Coronary artery (tissue), 2 donors: ENCODE data around the gene OR8S1.
"Not testable (repeated sequence)": the region's sequence is repeated elsewhere in the genome, so short reads cannot be mapped to it uniquely, and the experiment has no call there.

Experiments
- DNase-seq: peaks from one replicate; pipeline ENCODE4 v3.0.0-alpha.2; 2017; ENCODE audit warnings: low spot score
- H3K27ac ChIP-seq, 2 donors: fragments of 200-600 bp; sonication (generic); one replicate each; pipeline ENCODE4 v1.5.1; 2016 to 2019
- H3K4me3 ChIP-seq: fragments of 200-600 bp; sonication (generic); 2 replicates; pipeline ENCODE4 v1.5.1; 2016; ENCODE audit warnings: mild to moderate bottlenecking, moderate library complexity
- TF ChIP-seq, protein P1 (sequence below): fragments of 200-600 bp; sonication (generic); IDR thresholded peaks from one replicate; pipeline ENCODE4 v1.5.1; 2019; ENCODE audit warnings: antibody characterized with exemption

Gene OR8S1, protein sequence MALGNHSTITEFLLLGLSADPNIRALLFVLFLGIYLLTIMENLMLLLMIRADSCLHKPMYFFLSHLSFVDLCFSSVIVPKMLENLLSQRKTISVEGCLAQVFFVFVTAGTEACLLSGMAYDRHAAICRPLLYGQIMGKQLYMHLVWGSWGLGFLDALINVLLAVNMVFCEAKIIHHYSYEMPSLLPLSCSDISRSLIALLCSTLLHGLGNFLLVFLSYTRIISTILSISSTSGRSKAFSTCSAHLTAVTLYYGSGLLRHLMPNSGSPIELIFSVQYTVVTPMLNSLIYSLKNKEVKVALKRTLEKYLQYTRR

DNA sequence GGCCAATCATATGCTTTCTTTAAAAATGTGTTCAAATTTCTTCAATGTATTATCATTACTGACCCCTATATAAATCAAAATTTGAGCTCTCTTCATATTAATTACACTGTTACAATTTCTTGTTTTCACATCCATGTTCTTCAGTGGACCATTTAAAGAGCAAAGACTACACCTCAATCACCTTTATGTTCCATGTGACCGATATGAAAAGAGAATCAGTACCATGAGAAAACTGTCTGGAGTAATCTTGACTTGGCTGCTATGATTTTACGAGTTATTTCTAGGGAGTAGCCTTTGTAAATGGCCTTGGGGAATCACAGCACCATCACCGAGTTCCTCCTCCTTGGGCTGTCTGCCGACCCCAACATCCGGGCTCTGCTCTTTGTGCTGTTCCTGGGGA is at the start of gene OR8S1:
Gene OR8S1, plus strand, starts transcription at position 301 of the 400 bp plus-strand sequence. Its CDS starts 0 bp downstream, at position 301.
- TF ChIP-seq, protein P1, sequence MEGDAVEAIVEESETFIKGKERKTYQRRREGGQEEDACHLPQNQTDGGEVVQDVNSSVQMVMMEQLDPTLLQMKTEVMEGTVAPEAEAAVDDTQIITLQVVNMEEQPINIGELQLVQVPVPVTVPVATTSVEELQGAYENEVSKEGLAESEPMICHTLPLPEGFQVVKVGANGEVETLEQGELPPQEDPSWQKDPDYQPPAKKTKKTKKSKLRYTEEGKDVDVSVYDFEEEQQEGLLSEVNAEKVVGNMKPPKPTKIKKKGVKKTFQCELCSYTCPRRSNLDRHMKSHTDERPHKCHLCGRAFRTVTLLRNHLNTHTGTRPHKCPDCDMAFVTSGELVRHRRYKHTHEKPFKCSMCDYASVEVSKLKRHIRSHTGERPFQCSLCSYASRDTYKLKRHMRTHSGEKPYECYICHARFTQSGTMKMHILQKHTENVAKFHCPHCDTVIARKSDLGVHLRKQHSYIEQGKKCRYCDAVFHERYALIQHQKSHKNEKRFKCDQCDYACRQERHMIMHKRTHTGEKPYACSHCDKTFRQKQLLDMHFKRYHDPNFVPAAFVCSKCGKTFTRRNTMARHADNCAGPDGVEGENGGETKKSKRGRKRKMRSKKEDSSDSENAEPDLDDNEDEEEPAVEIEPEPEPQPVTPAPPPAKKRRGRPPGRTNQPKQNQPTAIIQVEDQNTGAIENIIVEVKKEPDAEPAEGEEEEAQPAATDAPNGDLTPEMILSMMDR: no peak
- H3K4me3 ChIP-seq: no peak within 1 kb of the TSS
- H3K27ac ChIP-seq: no peak within 1 kb of the TSS
- no peak for DNase-seq

DNA sequence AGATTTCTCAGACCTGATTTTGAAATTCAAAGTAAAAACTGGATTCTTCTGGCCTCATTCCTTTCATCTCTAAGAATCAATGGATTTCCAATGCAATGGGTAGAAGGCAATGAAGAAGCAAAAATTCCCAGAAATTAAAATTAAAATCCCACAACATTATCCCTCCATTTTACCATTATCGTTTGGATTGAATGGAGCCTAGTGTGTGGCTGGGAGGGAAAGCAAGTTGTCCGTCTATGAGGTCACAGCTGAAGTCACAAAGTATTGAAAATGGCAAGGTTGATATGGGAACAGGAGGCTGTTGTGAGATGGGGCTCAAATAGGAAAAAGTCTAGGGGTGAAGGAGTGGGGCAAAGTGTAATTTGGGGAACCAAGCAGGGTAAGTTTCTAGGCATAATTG is 43.2 kb upstream of the OR8S1 start, which contains the start of gene C12orf54:
Gene C12orf54, plus strand, starts transcription at position 301 of the 400 bp plus-strand sequence. CDS start 799 bp downstream, outside the sequence.
- Histone ChIP-seq H3K4me3 (no peak within 1 kb of the TSS), H3K27ac (no peak within 1 kb of the TSS)
- DNase-seq: no peak
- TF ChIP-seq, protein P1: no peak

- TF ChIP-seq, protein P1: no peak
- no peak for DNase-seq
- Histone ChIP-seq H3K4me3 (no peak overlapping the region), H3K27ac (no peak overlapping the region)
These were observed 42.5 kb upstream of the OR8S1 start for GRCh38 chr12:48482930-48483329.

DNA sequence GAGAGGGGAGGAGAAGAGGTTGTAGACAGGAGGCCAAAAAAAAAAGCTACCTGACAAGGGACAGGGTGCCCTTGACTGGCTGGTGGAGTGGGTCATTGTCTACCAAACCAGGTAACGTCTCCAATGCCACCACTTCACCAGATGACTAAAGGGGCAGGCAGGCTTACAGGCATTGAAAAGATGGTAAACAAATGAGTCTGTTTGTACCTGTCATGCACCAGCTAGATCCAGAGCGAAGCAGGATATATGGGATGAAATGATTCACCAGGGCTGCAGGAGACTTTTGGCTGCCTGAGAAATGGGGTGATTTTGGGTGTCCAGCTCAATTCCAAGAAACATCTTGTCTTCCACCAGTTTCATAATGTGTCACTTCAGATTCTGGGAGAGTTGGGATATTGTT is 39.2 kb upstream of the OR8S1 start:
- no peak for DNase-seq
- Histone ChIP-seq H3K27ac (no peak overlapping the region), H3K4me3 (no peak overlapping the region)
- TF ChIP-seq, protein P1: no peak

DNA sequence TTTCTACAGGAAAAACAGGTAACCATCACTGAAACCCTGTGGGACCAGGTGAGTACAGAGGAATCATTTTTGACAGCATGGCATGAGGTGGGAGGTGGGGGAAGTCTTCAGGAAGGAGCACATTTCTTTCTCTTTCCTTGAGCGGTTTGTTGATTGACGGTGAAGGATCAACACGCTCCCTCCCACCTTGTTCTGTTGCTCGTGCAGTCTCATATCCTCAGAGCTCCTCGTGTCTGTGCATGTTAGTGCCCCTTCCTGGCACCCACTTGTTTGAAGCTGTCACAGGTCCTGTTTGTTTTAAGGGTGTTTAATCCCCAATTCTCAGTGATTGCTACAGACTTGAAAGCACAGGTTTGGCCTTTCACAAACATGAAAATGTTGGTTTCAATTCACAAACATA is 38.8 kb upstream of the OR8S1 start:
- no peak for DNase-seq
- TF ChIP-seq, protein P1: no peak
- Histone ChIP-seq H3K4me3 (no peak overlapping the region), H3K27ac (no peak overlapping the region)

- DNase-seq: no peak
These were observed 36.4 kb upstream of the OR8S1 start for GRCh38 chr12:48489012-48489411.

DNA sequence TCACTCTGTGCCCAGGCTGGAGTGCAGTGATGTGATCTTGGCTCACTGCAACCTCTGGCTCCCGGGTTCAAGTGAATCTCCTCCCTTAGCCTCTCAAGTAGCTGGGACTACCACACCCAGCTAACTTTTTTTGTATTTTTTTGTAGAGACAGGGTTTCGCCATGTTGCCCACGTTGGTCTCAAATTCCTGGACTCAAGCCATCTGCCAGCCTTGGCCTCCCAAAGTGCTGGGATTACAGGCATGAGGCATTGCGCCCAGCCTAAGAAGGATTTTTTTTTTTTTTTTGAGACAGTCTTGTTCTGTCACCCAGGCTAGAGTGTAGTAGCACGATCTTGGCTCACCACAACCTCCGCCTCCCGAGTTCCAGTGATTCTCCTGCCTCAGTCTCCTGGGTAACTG is 36.0 kb upstream of the OR8S1 start:
- H3K4me3 ChIP-seq, DNase-seq, H3K27ac ChIP-seq: not testable (repeated sequence)

More at GRCh38 chr12:48489012-48489411, 36.4 kb upstream of the OR8S1 start:
- Histone ChIP-seq H3K27ac (no peak overlapping the region), H3K4me3 (no peak overlapping the region)
- TF ChIP-seq, protein P1: no peak

GRCh38 chr12:48500281-48500680 is 25.2 kb upstream of the OR8S1 start:
- not testable (repeated sequence) for H3K27ac ChIP-seq, H3K4me3 ChIP-seq, DNase-seq

GRCh38 chr12:48506836-48507235 is 18.6 kb upstream of the OR8S1 start:
- DNase-seq, H3K27ac ChIP-seq, H3K4me3 ChIP-seq: not testable (repeated sequence)
